Measurements from ENCODE around the gene CCL25.

The CCL25 gene

GRCh38 chr19:8046569-8047165 is 5.9 kb upstream of the CCL25 start:
- DNase-seq: no peak

GRCh38 chr19:8050274-8051096 is 2.1 kb upstream of the CCL25 start:
- DNase-seq: peak; percentile 72 to 87 (median 78)

- no peak for DNase-seq
These were observed 1.6 kb downstream of the CCL25 start for GRCh38 chr19:8054169-8054568.

GRCh38 chr19:8056533-8056932 is 4.0 kb downstream of the CCL25 start:
- no peak for DNase-seq

- no peak for DNase-seq
These were observed 5.1 kb downstream of the CCL25 start for GRCh38 chr19:8057545-8058270.

GRCh38 chr19:8064911-8065874 is 12.6 kb downstream of the CCL25 start:
- DNase-seq: no peak

GRCh38 chr19:8065875-8066261 is 13.3 kb downstream of the CCL25 start:
- no peak for DNase-seq

GRCh38 chr19:8069096-8069973 is 16.8 kb downstream of the CCL25 start:
- DNase-seq: no peak

GRCh38 chr19:8071912-8072311 is 19.4 kb downstream of the CCL25 start:
- no peak for DNase-seq

GRCh38 chr19:8074501-8074900 is 21.9 kb downstream of the CCL25 start:
- DNase-seq: no peak

GRCh38 chr19:8075158-8076074 is 22.9 kb downstream of the CCL25 start:
- DNase-seq: no peak

GRCh38 chr19:8079988-8080387 is 27.4 kb downstream of the CCL25 start:
- no peak for DNase-seq

GRCh38 chr19:8080832-8081231 is 28.3 kb downstream of the CCL25 start:
- DNase-seq: no peak

GRCh38 chr19:8081569-8082550 is 29.3 kb downstream of the CCL25 start:
- no peak for DNase-seq

GRCh38 chr19:8083141-8083540 is 30.6 kb downstream of the CCL25 start:
- no peak for DNase-seq

- DNase-seq: no peak
These were observed 31.6 kb downstream of the CCL25 start for GRCh38 chr19:8084152-8084551.

GRCh38 chr19:8085598-8086408 is 33.2 kb downstream of the CCL25 start:
- no peak for DNase-seq

- DNase-seq: no peak
These were observed 34.3 kb downstream of the CCL25 start for GRCh38 chr19:8086849-8087248.

Measured in activated naive CD4-positive, alpha-beta T cell (primary cell).